K562 (cell line): ENCODE measurements around the gene SPTBN4. TPM values are rescaled to one million over a fixed set of nuclear protein-coding genes. Genes with fewer than 3 reads are reported as not detected.

Experiments used
- ATAC-seq: fragments of 200-7000 bp; cut with Tn5 transposase; 3 replicates; pipeline ENCODE4 v1.9.1; 2020; ENCODE audit warnings: moderate library complexity
- BruUV-seq: library from RNA; stranded (reverse); fragments of 400-500 nt; replicated peaks from 2 replicates; lab custom pipeline; 2021; lab: Mats Ljungman, UMichigan
- CTCF ChIA-PET: fragments of 300-600 bp; formaldehyde crosslinking; extraction: SDS; loops from one replicate; lab custom pipeline; 2021; ENCODE audit warnings: low intra/inter-chr PET ratio; lab: Yijun Ruan, JAX
- POLR2A ChIA-PET: fragments of 300-600, 350-650 bp; sonication (Branson Sonifier 250); formaldehyde crosslinking; extraction: SDS; loops from one replicate; lab custom pipeline; 2021; ENCODE audit warnings: antibody characterized with exemption, inconsistent platforms; lab: Yijun Ruan, JAX
- DNase-seq, 4 experiments: peaks; one replicate each; pipeline versions ENCODE4 v3.0.0 to v3.0.0-alpha.2; 2011 to 2018; ENCODE audit warnings: low spot score in 3 of 4, mixed read lengths in 3 of 4; ENCODE audit errors: extremely low read depth in 1 of 4
- FAIRE-seq: peaks from 2 replicates; lab custom pipeline; 2011; peaks lifted over from hg19 to GRCh38; lab: Jason Lieb, UNC
- H2AFZ ChIP-seq: 2 replicates; pipeline ENCODE4 v1.6.0; 2011; ENCODE audit warnings: low read depth, low read length, control low read depth, inconsistent platforms
- H3K27ac ChIP-seq: fragments of 200-600 bp; 3 replicates; pipeline ENCODE4 v1.8.0; 2011; ENCODE audit warnings: low read depth, mild to moderate bottlenecking, control low read depth, inconsistent platforms, low read length, moderate library complexity, mixed read lengths; ENCODE audit errors: extremely low read depth
- H3K27me3 ChIP-seq, 2 experiments: fragments of 300-600 bp in 1 of 2; 2 replicates in 1 of 2; 3 replicates in 1 of 2; pipeline versions ENCODE4 v1.6.0 to v1.8.0; 2011; ENCODE audit warnings: inconsistent platforms in 2 of 2, low read length in 2 of 2, mild to moderate bottlenecking in 1 of 2, mixed read lengths in 1 of 2, moderate library complexity in 1 of 2; ENCODE audit not compliant: control insufficient read depth in 2 of 2, insufficient read depth in 2 of 2
- H3K36me3 ChIP-seq: fragments of 300-600 bp; 3 replicates; pipeline ENCODE4 v1.8.0; 2011; ENCODE audit warnings: mild to moderate bottlenecking, low read length, inconsistent platforms; ENCODE audit not compliant: control insufficient read depth, insufficient read depth
- H3K4me1 ChIP-seq, 2 experiments: fragments of 200-600 bp in 1 of 2; replicated peaks in 1 of 2; 2 replicates in 1 of 2; 3 replicates in 1 of 2; pipeline versions ENCODE4 v1.5.1 to v1.8.0; 2011; ENCODE audit warnings: inconsistent platforms in 2 of 2, low read length in 2 of 2, mild to moderate bottlenecking in 1 of 2, mixed read lengths in 1 of 2, moderate library complexity in 1 of 2; ENCODE audit not compliant: control insufficient read depth in 2 of 2, insufficient read depth in 2 of 2
- H3K4me2 ChIP-seq: 2 replicates; pipeline ENCODE4 v1.6.1; 2011; ENCODE audit warnings: low read length, control low read depth, inconsistent platforms, mixed read lengths; ENCODE audit not compliant: insufficient read depth
- H3K4me3 ChIP-seq: fragments of 200-600 bp; sonication (generic), shearing (Covaris generic); 2 replicates; pipeline ENCODE4 v1.5.1; 2016; ENCODE audit warnings: control low read depth, inconsistent platforms
- H3K79me2 ChIP-seq: fragments of 200-600 bp; 3 replicates; pipeline ENCODE4 v1.8.0; 2011; ENCODE audit warnings: low read length, inconsistent platforms; ENCODE audit not compliant: control insufficient read depth, insufficient read depth
- H3K9ac ChIP-seq, 2 experiments: 2 replicates each; pipeline versions ENCODE4 v1.6.0 to v1.6.1; 2011; ENCODE audit warnings: low read depth in 2 of 2, low read length in 2 of 2, control low read depth in 1 of 2, inconsistent platforms in 1 of 2, mild to moderate bottlenecking in 1 of 2, mixed read lengths in 1 of 2; ENCODE audit not compliant: insufficient read depth in 1 of 2
- H3K9me1 ChIP-seq: one replicate; pipeline ENCODE4 v1.6.0; 2011; ENCODE audit warnings: inconsistent platforms, mild to moderate bottlenecking, low read length, moderate library complexity; ENCODE audit not compliant: control insufficient read depth, insufficient read depth
- H3K9me3 ChIP-seq: replicated peaks from 2 replicates; pipeline ENCODE4 v1.5.1; 2011; ENCODE audit warnings: low read depth, low read length, inconsistent platforms; ENCODE audit not compliant: control insufficient read depth, insufficient read depth
- H4K20me1 ChIP-seq: replicated peaks from 2 replicates; pipeline ENCODE4 v1.6.1; 2011; ENCODE audit warnings: low read length, inconsistent platforms, mixed read lengths; ENCODE audit not compliant: control insufficient read depth, insufficient read depth
- ASH1L ChIP-seq: fragments of 450-650 bp; IDR thresholded peaks from 2 replicates; pipeline ENCODE4 v1.6.1; 2018; ENCODE audit warnings: borderline replicate concordance, mild to moderate bottlenecking, low read depth; ENCODE audit not compliant: partially characterized antibody
- ATF1 ChIP-seq, 2 experiments: fragments of 450-650 bp in 1 of 2; IDR thresholded peaks; 2 replicates each; pipeline ENCODE4 v1.6.1; 2016; ENCODE audit warnings: missing compliant biosample characterization in 1 of 2, missing genetic modification characterization in 1 of 2
- CTCF ChIP-seq, 3 experiments: IDR thresholded peaks in 2 of 3; conservative IDR thresholded peaks in 1 of 3; 2 replicates each; pipeline ENCODE4 v1.5.1; 2011 to 2012; ENCODE audit warnings: low read length in 3 of 3, mild to moderate bottlenecking in 3 of 3, control low read depth in 2 of 3, improper control_type of control experiment in 1 of 3, inconsistent platforms in 1 of 3, low read depth in 1 of 3, mixed read lengths in 1 of 3, moderate library complexity in 1 of 3; ENCODE audit not compliant: insufficient read depth in 2 of 3
- ELF1 ChIP-seq: fragments of 200-800 bp; sonication (Bioruptor generic); IDR thresholded peaks from 2 replicates; pipeline ENCODE4 v1.6.1; 2016; ENCODE audit warnings: missing genetic modification characterization, missing compliant biosample characterization
- HDAC6 ChIP-seq: IDR thresholded peaks from 2 replicates; pipeline ENCODE4 v1.6.1; 2012; ENCODE audit warnings: low read depth, mild to moderate bottlenecking, control low read depth, inconsistent platforms, low read length, moderate library complexity
- HNRNPL ChIP-seq: fragments of 200-400 bp; formaldehyde crosslinking; IDR thresholded peaks from 2 replicates; pipeline ENCODE4 v1.6.1; 2017; ENCODE audit warnings: low read depth, mild to moderate bottlenecking, low read length
- L3MBTL2 ChIP-seq: fragments of 450-650 bp; IDR thresholded peaks from 2 replicates; pipeline ENCODE4 v1.6.1; 2016; ENCODE audit warnings: mild to moderate bottlenecking, moderate library complexity
- MAZ ChIP-seq, 2 experiments: fragments of 450-650 bp in 1 of 2; sonication (generic) in 1 of 2; formaldehyde crosslinking; IDR thresholded peaks in 1 of 2; conservative IDR thresholded peaks in 1 of 2; 2 replicates each; pipeline versions ENCODE4 v1.4.0 to v1.5.0; 2020; ENCODE audit warnings: mild to moderate bottlenecking in 1 of 2, missing genetic modification reagents in 1 of 2
- NCOA6 ChIP-seq: fragments of 450-650 bp; IDR thresholded peaks from 2 replicates; pipeline ENCODE4 v1.6.1; 2017; ENCODE audit warnings: mild to moderate bottlenecking
- PCBP1 ChIP-seq: fragments of 200-400 bp; formaldehyde crosslinking; IDR thresholded peaks from 2 replicates; pipeline ENCODE4 v1.6.1; 2018; ENCODE audit warnings: mild to moderate bottlenecking, low read depth, low read length; ENCODE audit not compliant: poor library complexity, severe bottlenecking
- PHTF2 ChIP-seq: fragments of 250-450 bp; sonication (Bioruptor Pico); IDR thresholded peaks from 2 replicates; pipeline ENCODE4 v1.5.0; 2021; ENCODE audit warnings: mild to moderate bottlenecking
- PRMT5 ChIP-seq: sonication (generic); formaldehyde crosslinking; IDR thresholded peaks from 2 replicates; pipeline ENCODE4 v1.5.0; 2020; ENCODE audit warnings: missing genetic modification reagents
- RBM25 ChIP-seq: fragments of 200-400 bp; formaldehyde crosslinking; IDR thresholded peaks from 2 replicates; pipeline ENCODE4 v1.6.1; 2018; ENCODE audit warnings: low read length, low read depth, moderate library complexity; ENCODE audit not compliant: severe bottlenecking
- SIN3A ChIP-seq, 2 experiments: fragments of 150-350 bp in 1 of 2; IDR thresholded peaks; 2 replicates each; pipeline ENCODE4 v1.6.1; 2011 to 2016; ENCODE audit warnings: borderline replicate concordance in 2 of 2, low read depth in 2 of 2, low read length in 2 of 2, mild to moderate bottlenecking in 2 of 2, moderate library complexity in 2 of 2; ENCODE audit not compliant: control insufficient read depth in 1 of 2
- ZNF146 ChIP-seq: IDR thresholded peaks from one replicate; pipeline ENCODE4 v1.6.1; 2018; ENCODE audit warnings: missing compliant biosample characterization; ENCODE audit not compliant: unreplicated experiment
- ZNF224 ChIP-seq: sonication (generic); formaldehyde crosslinking; IDR thresholded peaks from 2 replicates; pipeline ENCODE4 v1.8.0; 2022; ENCODE audit warnings: mild to moderate bottlenecking, missing genetic modification reagents
- WGBS: fragments of 100-300 bp; shearing (Covaris generic); methylation state at CpG from one replicate; pipeline ENCODE4 v1.1.6; 2016; ENCODE audit warnings: low coverage, mixed read lengths; ENCODE audit not compliant: insufficient coverage; ENCODE audit errors: missing lambda C conversion rate; 5-methylcytosine and 5-hydroxymethylcytosine counted together
- in situ Hi-C: fragments of 300-500 bp; cut with MboI; formaldehyde crosslinking; loops from 4 replicates; pipeline ENCODE4 v1.15.0; 2018; ENCODE audit warnings: inconsistent platforms, mixed read lengths
- intact Hi-C: fragments of 100-400 bp; cut with micrococcal nuclease; formaldehyde crosslinking; loops from 2 replicates; pipeline ENCODE4 v1.14.2; 2022
- polyA plus RNA-seq, 8 experiments: library from polyadenylated mRNA; depleted of rRNA in 4 of 8; stranded (reverse) in 5 of 8; unstranded in 3 of 8; fragments of >200 nt; fragmentation: Nextera tagmentation in 2 of 8; fragmentation: Illumina TruSeq in 1 of 8; extraction: Ambion mirVana in 2 of 8; extraction: Trizol in 1 of 8; gene quantifications; 2 replicates each; pipeline versions ENCODE4 v1.2.1 to v1.2.3, GENCODE V29; 2011 to 2014; ENCODE audit warnings: inconsistent platforms in 1 of 8, missing spikeins in 1 of 8
- total RNA-seq, 7 experiments: library from RNA; depleted of rRNA in 6 of 7; stranded (reverse); fragments of >200 nt in 6 of 7; fragmentation: Illumina TruSeq in 2 of 7; extraction: Trizol in 2 of 7; gene quantifications; 2 replicates each; pipeline versions ENCODE4 v1.2.1 to v1.2.3, GENCODE V29; 2011 to 2021; ENCODE audit warnings: low replicate concordance in 1 of 7
- TF ChIP-seq, protein P1 (sequence below): fragments of 250-450 bp; sonication (Bioruptor Pico); IDR thresholded peaks from 2 replicates; pipeline ENCODE4 v1.8.0; 2021; ENCODE audit warnings: moderate library complexity, mild to moderate bottlenecking, inconsistent platforms

SPTBN4 gene
- total and polyA plus RNA-seq, 9 of the 15 experiments (the other 6 are each of a cell fraction or from before 2014, with no cell fraction given) = 0.01 to 1.5 (median 0.86) TPM

DNA sequence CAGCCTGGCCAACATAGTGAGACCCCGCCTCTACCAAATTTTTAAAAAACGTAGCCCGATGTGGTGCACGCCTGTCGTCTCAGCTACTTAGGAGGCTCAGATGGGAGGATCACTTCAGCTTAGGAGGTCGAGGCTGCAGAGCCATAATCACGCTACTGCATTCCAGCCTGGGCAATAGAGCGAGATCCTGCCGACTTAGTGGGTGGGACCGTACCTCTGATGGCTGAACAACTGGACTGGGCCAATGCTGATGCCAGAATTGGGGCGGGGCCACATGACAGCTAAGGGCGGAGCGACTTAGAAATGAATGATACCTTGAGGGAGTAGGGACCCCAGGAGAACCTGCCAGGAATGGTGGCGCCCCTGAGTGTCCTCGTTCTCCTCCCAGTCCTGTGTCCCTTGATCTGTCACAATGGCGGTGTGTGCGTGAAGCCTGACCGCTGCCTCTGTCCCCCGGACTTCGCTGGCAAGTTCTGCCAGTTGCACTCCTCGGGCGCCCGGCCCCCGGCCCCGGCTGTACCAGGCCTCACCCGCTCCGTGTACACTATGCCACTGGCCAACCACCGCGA is 137.9 kb downstream of the SPTBN4 start (continued):
- TF ChIP-seq HDAC6 (no peak), ASH1L (peak; percentile 4), RBM25 (peak; percentile 75)

- ChIA-PET POLR2A (interaction anchor here (0.5 to 1.1 kb wide), 5 partner anchors 8 to 298 kb away, joined by 3 to 4 read pairs (median 4); no protein-coding TSS in a partner anchor), CTCF (interaction anchor here (0.6 to 2.7 kb wide), 2 partner anchors 29 to 300 kb away, joined by 4 to 35 read pairs; no protein-coding TSS in a partner anchor)
- Histone ChIP-seq H3K27me3 (no peaks in the 10 kb centered on the region), H3K36me3 (peaks cover 4% of the 10 kb centered on the region; the same call in 1 of the 3 replicates), H3K9me3 (no peaks in the 10 kb centered on the region), H3K4me1 (peaks cover 56 to 92% of the 10 kb centered on the region in 2 experiments), H3K4me3 (peak overlapping the region; percentile 38), H2AFZ (peak overlapping the region; percentile 59), H3K79me2 (peaks cover 22% of the 10 kb centered on the region), H4K20me1 (0 out of 2 replicates have a peak, but pooled peaks cover 1% of the 10 kb centered on the region), H3K9ac (peak overlapping the region; percentile 53 to 88), H3K4me2 (peak overlapping the region; percentile 84), H3K27ac (peak overlapping the region; percentile 70), H3K9me1 (no peaks in the 10 kb centered on the region)
- no TSS peak for BruUV-seq
- peak; percentile 57 for FAIRE-seq
- peak; percentile 19 for ATAC-seq
- peak; percentile 53 to 85 (median 71) for DNase-seq
- 2% methylated on average over 65 of the region's 71 CpGs for WGBS
- intact Hi-C loops = loop anchor here (1.0 kb wide), 1 partner anchor 29 kb away; no protein-coding TSS in a partner anchor
- in situ Hi-C loops = no loop called here
- TF ChIP-seq NCOA6 = no peak
- TF ChIP-seq, protein P1, sequence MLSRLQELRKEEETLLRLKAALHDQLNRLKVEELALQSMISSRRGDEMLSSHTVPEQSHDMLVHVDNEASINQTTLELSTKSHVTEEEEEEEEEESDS (CRISPR knock-in tag) = no peak
- TF ChIP-seq CTCF (IDR thresholded peaks at IDR 0.05 in 2 of 3, conservative IDR thresholded peaks at IDR 0.05 in 1 of 3; ENCODE audit: insufficient read depth in 2 of 3, low read depth in 1 of 3, low read length in 3 of 3) = peak; percentile 53 to 71 (median 65)
- TF ChIP-seq ZNF224 (CRISPR knock-in tag) = no peak
- peak; percentile 92 for TF ChIP-seq L3MBTL2
- no peak for TF ChIP-seq RBM25
- no peak for TF ChIP-seq ATF1 (CRISPR knock-in tag; IDR thresholded peaks at IDR 0.05)
- TF ChIP-seq ATF1 (tag; IDR thresholded peaks at IDR 0.05) = peak; percentile 61
- no peak for TF ChIP-seq PRMT5 (CRISPR knock-in tag)
- no peak for TF ChIP-seq PCBP1
- TF ChIP-seq PHTF2 (CRISPR knock-in tag) = no peak
- TF ChIP-seq SIN3A (IDR thresholded peaks at IDR 0.05; ENCODE audit: borderline replicate concordance in 2 of 2, control insufficient read depth in 1 of 2, low read depth in 2 of 2, low read length in 2 of 2) = peak in 1 of 2 experiments; percentile 27; a peak in 1 of 4 replicates
- TF ChIP-seq MAZ (CRISPR knock-in tag; conservative IDR thresholded peaks at IDR 0.05 in 1 of 2, IDR thresholded peaks at IDR 0.05 in 1 of 2) = peak; percentile 79 to 82
- no peak for TF ChIP-seq ELF1 (tag)
- peak; percentile 93 for TF ChIP-seq HNRNPL
- TF ChIP-seq ZNF146 (CRISPR knock-in tag) = no peak
These were observed 138.6 kb downstream of the SPTBN4 start for GRCh38 chr19:40605216-40605971.
